Prostate gland (tissue), 2 donors: ENCODE data around the gene DUSP22.

Experiments
- CTCF ChIP-seq, 4 experiments: fragments of 200-600 bp in 2 of 4; fragments of 450-650 bp in 2 of 4; sonication (generic) in 2 of 4; IDR thresholded peaks; 1 replicate in 3 of 4; 2 replicates in 1 of 4; pipeline ENCODE4 v1.5.1; 2016 to 2019; ENCODE audit warnings: antibody characterized with exemption in 4 of 4, mild to moderate bottlenecking in 2 of 4, moderate library complexity in 2 of 4
- POLR2A ChIP-seq: fragments of 450-650 bp; IDR thresholded peaks from one replicate; pipeline ENCODE4 v1.6.1; 2016; ENCODE audit warnings: antibody characterized with exemption, mild to moderate bottlenecking
- POLR2AphosphoS5 ChIP-seq: sonication (generic); formaldehyde crosslinking; IDR thresholded peaks from one replicate; pipeline ENCODE4 v1.6.1; 2017; ENCODE audit warnings: antibody characterized with exemption

DNA sequence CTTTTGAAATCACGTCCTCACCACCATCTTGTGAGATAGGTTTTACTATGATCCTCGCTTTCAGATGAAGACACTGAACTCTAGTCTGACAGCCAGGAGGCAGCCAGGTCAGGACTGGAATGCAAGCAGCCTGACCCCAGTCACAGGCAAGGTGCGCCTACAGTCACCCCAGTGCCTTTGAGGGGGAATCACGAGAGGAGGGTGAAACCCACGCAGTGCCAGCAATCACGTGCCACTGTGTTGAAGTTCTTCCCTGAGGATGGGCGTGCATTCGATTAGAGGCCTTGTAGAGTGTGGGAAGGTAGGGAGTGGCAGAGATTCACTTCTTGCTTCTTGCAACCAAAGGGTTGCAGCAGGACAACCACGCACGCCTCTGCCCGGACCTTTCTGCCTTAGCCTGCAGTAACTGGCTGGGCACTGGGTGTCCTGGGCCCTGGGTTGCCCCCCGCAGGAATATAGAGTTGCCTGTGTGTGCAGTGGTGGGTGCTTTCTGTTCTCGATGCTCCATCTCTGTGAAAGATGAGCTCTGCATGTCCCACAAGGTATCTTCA lies 65.6 kb downstream of the DUSP22 start:
- TF ChIP-seq CTCF (IDR thresholded peaks at IDR 0.05) (no peak), POLR2AphosphoS5 (no peak), POLR2A (no peak)
